NCI-H524 treated with DMSO at 0.1 percent for 48 hours (cell line): ENCODE results near the gene ATP2C2.
"Not testable (repeated sequence)": the region's sequence is repeated elsewhere in the genome, so short reads cannot be mapped to it uniquely, and the experiment has no call there.

ENCODE experiments used
- DNase-seq: peaks from one replicate; lab custom pipeline; 2025; lab: John Stamatoyannopoulos, UW

The ATP2C2 gene

DNA sequence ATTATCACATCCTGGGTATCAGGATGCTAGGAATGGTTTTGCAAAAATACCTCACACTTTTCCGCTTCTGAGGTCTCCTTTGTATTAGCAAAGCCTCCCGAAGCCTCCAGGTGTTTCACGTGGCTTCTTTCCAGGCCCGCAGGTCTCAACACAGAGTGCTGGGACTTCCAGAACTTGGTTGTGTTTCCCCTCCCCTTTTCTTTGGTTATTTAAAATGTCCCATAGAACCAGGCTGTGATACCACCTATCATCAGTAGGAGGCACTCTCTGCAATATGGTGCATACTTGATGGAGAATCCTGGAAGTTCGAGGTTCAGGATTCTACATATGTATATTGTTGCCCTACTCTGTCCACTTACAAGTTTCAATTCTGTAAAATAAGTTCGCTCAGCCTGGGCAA is 28.8 kb downstream of the ATP2C2 start:
- no peak for DNase-seq

DNA sequence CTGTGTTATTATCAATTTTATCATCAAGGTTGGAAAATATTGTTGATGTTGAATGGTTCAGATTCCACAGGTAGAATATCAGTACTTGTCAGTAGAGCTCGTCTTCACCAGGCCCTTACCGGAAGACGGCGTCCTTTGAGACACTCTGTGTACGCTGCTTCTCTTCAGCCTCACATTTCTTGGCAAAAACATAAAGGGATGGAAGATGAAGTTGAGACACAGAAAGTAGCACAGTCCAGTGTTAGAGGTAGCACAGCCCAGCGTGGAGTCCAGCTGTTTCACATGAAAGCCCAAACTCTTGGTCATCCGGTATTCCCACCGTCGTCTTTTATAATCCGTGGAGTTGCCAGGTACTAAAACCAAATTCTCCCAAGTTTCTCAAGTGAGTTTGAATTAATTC is 30.4 kb downstream of the ATP2C2 start:
- no peak for DNase-seq

DNA sequence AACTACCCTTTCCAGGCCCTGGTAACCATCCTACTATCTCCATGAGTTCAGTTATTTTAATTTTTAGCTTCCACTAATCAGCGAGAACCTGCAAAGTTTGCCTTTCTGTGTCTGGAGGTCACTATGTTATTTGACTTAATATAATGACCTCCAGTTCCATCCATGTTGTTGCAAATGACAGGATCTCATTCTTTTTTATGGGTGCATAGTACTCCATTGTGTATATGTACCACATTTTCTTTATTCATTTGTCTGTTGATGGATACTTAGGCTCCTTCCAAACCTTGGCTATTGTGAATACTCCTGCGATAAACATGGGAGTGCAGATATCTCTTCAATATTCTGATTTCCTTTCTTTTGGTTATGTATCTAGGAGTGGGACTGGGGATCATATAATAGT is 31.6 kb downstream of the ATP2C2 start:
- not testable (repeated sequence) for DNase-seq

DNA sequence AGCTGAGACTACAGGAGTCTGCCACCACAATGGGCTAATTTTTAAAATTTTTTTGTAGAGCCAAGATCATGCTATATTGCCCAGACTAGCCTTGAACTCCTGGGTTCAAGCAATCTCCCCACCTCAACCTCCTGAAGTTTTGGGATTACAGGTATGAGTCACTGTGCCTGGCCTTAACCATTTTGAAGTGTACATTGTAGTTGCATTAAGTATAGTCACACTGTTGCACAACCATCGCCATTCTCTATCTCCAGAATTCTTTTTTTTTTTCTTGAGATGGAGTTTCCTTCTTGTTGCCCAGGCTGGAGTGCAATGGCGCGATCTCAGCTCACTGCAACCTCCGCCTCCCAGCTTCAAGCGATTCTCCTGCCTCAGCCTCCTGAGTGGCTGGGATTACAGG is 35.1 kb downstream of the ATP2C2 start:
- DNase-seq, result not testable (repeated sequence)

DNA sequence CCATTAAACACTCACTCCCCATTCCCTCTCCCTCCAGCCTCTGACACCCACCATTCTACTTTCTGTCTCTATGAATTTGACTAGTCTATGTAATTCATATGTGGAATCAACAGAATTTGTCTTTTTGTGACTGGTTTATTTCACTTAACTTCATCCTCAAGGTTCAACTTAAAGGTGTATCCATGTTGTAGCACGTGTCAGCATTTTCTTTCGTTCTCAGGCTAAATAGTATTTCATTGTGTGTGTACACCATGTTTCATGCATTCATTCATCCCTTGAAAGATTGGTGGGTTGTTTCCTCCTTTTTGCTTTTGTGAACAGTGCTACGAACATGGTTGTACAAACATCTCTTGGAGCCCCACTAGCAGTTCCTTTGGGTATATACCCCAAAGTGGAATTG is 36.0 kb downstream of the ATP2C2 start:
- DNase-seq, result no peak

DNA sequence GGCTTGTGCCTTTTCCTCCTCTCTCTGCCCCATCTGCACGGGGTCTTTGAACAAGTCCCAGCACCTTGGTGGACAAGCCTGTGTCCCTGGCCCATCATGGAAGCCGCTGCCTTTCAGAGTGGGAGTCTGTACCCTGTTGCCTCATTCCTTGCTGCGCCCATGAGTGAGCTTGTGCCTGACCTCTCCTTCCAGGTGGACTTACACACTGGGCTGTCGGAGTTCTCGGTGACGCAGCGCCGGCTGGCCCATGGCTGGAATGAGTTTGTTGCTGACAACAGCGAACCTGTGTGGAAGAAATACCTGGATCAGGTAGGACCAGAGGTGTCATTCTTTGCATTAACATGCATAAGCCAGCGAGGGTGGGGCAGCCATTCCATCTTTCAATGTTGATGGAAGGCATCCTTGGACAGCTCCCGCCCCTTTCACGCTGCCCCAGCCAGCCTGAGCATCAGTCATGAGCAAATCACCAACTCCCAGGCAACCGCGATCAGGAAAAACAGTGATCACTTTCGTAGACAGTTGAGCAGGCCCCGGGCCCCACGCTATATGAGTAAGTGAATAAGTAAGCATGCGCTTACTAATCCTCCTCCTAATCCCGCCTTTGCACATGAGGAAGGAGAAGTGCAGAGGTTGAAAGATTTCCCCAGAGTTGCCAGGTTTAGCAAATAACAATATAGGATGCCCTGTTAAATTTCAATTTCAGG is 36.8 kb downstream of the ATP2C2 start:
- no peak for DNase-seq

DNA sequence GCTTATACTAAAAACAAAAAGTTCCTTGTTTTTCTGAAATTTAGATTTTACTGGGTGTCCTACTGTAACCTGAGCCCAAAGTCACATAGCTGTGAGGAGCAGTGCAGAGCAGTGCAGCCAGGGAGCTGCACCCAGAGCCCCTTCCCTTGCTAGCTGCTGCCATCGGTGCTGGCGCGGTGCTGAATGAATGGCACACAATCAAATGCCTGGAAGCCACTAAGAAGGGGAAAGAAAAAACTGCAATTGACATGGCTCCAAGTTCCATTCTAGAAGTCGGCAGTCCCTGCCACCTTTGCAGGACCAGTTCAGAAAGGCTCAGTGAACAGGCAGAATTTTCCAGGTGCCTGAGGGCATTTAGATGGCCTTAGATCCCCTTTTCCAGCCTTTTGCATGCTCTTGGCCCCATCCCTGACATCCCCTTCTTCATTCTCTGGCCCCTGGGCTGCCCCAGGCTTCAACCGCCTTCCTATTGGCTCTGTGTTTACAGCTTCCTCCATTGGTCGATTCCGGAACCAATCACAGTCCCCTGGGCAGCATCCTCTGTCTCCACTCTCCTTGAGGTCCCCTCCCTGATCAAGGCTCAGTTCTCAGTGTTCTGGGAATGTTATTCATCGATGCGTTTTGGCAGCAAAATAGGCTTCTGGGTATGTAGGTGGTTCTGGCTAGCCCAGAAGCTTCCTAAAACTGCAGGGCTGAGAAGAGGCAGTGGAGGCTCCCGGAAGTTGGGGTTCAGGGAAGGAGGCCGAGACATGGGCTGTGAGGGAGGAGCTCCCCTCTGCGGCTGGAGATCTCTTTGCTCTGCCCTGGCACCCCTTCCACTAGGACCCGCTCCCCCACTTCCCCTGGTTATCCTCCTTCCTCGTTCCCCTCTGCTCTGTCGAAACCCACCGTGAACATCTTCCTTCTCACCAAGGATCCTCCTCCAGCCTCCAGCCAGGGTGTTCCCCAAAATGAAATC is 37.9 kb downstream of the ATP2C2 start:
- no peak for DNase-seq

DNA sequence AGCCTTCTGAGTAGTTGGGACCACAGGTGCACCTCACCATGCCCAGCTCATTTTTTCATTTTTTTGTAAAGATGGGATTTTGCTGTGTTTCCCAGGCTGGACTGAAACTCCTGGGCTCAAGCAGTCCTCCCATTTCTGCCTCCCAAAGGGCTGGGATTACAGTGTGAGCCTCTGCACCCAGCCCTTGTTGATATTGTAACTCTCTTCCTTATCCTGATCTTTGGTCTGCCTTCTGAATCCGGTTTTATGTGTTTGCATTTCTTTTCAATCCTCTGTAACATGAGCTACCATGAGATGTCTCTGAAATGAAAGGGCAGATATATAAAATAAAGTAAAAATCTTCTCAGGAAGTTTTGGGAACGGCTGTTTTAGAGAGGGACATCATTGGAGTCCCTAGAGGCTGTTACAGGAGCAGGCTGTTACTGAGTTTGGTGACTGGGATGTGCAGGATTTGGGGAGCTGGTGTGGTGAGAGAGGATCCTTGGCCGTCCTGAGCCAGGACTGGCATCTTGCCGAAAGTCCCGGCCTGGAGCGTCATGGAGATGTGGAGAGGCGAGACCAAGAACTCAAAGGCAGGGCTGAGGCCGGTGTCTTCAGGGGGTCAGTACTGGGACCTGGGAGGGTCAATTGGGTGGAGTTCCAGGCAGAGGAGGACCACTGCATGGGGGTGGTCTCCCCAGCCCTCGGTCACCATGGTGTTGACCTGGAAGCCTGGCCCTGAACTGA is 39.4 kb downstream of the ATP2C2 start:
- no peak for DNase-seq

DNA sequence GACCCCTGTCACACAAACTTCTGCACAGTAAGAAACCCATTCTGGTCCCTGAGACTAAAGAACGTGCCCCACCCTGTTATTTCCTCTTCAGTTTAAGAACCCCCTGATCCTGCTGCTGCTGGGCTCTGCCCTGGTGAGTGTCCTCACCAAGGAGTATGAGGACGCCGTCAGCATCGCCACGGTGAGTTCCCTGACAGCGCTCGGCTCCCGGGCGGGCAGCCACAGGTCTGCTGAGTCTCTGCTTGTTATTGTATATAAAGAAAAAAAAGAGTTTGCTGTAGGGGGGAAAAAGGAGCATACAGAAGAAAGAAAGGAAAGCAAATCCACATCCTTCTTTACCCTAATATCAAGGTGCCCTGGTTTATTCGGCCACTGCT is 40.0 kb downstream of the ATP2C2 start:
- no peak for DNase-seq

DNA sequence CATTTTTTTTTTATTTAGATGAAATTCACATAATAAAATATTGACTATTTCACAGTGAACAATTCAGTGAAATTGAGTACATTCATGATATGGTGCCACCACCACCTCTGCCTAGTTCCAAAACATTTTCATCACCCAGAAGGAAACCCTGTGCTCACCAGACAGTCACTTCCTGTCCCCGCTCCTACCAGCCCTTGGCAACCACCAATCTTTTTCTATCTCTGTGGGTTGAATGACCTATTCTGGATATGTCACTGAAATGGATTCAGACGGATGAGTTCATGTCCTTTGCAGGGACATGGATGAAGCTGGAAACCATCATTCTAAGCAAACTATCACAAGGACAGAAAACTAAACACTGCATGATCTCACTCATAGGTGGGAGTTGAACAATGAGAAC is 40.5 kb downstream of the ATP2C2 start:
- no peak for DNase-seq

DNA sequence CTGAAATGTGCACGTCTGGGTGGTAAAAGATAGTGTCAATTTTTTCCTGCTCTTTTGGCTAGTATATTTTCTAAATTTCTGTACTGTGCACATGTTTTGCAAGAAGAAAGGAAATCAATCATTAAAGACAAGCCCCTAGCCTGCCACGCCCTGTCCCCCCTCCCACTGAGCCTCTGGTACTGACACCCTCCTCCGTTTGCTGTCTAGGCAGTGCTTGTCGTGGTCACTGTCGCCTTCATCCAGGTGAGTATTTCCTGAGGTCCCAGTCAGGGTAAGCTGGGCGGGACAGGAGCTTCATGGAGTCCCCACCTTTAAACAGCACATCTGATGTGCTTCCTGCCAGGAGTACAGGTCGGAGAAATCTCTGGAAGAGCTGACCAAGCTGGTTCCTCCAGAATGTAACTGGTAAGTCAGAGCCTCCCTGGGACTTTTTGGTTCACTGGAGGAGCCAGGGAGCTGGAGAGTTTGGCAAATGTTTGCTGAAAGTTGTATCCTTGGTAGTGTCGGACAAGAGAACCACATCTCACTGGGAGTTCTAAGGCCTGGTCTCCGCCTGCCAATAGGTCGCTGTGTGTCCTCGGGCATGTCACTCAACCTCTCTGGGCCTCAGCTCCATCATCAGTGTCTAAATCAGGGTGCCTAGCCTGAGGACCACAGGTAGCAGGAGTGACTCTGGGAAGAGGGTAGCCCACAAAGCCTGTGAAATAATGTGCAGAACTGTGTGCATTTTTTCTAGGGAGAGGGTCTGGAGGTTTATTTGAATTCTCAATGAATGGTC is 42.2 kb downstream of the ATP2C2 start:
- DNase-seq, result no peak

DNA sequence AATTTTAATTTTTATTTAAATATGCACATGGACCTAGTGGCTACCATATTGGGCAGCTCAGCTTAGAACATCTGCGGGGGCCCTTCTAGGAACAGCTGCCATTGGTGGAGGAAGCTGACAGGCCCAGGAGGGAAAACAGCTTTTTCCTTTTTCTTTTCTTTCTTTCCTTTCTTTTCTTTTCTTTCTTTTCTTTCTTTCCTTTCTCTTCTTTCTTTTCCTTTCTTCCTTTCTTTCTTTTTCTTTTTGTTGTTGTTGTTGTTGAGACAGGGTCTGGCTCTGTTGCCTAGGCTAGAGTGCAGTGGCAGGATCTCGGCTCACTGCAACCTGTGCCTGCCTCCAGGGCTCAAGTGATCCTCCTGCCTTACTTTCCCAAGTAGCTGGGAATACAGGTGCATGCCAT is 43.4 kb downstream of the ATP2C2 start:
- DNase-seq, result no peak

DNA sequence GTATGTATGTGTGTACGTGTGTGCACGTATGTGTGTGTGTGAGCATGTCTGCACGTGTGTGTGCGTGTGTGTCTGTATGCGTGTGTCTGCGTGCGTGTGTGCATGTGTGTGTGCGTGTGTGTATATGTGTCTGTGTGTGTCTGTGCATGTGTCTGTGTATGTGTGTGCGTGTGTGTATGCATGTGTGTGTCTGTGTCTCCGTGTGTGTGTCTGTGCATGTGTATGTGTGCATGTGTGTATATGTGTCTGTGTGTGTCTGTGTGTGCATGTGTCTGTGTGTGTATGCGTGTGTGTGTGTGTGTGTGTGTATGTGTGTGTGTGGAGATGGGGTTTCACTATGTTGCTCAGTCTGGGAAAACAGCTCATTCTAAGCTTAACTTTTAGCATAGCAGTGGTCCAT is 43.9 kb downstream of the ATP2C2 start:
- DNase-seq, result no peak

DNA sequence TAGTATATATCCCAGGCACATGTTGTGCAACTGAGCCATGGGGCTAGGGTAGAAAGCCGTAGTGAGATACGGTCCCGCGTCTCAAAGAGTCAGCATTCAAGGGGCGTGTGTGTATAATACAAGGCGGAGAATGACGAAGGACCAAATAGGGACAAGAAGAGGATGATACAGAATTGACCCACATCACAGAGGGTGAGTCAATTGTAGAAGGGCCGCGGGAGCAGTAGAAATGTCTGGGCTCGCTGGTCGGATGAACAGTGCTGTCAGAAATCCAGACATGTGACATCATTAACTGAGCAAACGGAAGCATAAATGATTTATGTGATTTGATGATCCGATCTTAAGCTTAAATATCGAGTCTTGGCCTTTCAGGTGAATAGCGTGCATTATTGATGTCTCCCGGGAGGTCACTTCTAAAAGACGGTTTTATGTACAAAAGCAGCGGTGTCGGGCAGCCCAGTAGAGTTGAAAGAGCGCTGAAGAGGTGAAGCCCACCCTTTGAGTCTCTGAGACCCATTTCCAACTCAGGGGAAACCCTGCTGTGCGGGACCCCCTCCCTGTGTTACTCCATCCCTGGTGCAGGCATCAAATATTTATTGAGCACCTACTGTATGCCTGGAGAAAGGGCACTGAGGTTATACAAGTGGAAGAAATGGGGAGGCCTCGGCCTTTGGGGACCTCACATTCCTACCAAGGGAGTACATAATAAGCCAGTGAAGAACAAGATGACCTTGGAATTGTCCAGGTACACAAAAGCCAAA is 45.1 kb downstream of the ATP2C2 start:
- DNase-seq, result no peak

DNA sequence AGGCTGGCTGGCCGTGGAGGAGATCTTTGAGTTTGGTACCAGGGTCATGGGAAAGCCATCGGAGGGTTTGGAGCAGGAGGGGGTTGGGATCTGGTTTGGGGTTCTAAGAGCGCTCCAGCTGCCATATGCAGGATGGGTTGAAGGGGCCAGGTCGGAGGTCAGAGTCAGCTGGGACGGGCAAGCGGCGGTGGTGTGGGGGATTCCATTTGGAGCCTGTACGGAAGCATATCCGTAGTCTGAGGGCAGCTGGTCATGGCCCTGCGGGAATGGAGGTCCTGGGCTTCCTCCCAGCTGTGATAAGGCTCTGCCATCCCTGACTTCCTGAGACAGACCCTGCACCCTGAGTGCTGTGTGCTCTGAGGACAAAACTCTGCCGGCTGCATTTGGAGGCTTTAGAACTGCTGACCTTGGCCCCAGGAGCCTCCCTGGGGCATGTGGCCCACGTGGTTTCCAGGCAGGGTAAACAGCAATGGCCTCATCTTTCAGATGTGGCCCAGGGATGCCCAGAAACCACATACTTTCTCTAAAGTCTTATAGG is 46.5 kb downstream of the ATP2C2 start:
- no peak for DNase-seq

DNA sequence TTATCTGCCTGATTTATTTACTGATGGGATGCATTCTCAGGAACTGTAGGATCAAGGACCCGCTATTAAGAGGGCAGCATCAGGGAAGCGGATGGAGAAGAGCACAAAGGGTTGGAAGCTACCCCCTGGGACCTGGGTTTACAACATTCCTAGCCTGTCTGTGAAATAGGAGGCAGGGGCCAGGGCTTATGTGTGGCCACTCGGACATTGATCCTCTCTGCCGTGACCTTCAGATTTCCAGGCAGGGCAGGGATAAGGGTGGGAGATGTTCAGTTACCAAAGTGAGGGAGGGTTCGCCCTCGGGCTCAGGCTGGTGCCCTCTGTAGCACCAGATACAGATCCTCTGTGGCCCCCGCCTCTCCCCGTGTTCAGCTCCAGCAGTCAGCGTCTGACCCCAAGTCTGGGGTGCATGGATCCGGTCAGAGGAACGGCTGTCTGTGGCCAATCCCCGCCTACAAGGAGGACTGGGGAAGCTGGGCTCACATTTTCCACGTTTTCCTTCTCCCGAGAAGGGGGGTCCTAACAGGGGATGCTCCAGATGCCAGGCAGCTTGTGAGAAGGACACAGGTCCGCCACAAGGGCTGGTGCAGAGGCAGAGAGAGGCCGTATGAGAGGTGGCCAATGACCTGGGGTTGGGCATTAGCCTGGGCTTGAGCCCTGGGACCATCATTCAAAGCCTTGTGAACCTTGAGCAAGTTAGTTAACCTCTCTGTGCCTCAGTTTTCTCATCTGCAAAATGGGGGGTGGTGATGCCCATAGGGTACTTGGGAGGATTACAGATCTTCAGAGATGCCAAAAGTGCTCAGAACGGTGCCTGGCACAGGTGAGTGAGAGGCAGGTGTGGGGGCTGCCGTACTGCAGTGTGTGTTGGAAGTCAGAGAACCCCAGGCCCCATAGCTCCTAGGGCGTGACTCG is 48.3 kb downstream of the ATP2C2 start:
- DNase-seq, result no peak

DNA sequence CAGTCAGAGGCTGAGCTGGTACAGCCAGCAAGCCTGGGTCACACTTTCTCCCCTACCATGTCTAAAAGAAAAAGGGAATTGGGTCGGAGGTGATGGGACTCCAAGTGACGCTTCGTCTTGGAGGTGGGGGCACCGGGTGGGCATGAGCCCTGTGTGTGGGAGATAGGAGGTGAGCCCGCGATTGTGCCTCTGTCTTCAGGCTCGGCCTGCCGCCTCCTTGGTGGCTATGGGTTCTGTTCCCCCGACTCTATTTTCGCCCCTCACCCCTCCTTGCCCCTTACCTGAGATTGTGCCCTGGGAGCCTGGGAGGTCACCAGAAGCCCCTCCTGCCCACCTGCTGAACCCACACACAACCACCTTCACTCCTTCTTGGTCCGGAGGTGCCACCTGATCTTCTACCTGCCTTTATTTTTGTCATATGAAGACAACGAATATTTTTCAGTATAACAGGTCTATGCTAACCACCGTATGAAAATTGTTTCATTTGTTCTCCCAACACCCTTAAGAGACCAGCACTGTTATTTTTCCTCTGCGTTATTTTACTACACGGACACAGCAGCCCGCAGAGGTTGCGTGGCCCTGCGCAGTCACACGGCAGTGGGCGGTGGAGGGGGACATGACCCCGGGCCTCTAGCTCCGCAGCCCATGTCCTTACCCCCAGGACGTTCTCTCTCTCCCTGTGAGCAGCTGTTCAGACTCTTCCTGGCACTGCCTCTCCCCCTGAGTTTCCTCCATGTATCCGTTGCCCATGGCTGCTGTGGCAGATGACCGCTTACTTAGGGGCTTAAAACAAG is 49.9 kb downstream of the ATP2C2 start:
- no peak for DNase-seq

DNA sequence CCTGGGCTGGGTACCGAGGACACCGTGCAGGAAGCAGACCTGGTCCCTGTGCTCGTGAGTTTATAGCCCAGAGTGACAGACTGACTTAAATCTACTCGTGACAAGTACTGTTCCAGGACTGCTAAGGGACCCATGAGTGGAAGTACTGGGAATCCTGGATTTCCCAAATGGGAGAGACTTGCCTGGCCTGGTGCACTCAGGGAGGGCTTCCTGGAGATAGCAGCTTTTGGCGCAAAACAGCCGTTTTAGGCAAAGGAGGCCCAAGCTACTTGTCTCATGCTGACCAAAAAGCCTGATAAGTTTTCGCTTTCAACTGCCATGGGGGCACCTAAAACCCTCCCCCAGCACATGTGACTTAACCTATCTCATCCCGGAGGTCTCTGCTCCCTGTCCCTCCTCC is 51.4 kb downstream of the ATP2C2 start:
- DNase-seq, result no peak

DNA sequence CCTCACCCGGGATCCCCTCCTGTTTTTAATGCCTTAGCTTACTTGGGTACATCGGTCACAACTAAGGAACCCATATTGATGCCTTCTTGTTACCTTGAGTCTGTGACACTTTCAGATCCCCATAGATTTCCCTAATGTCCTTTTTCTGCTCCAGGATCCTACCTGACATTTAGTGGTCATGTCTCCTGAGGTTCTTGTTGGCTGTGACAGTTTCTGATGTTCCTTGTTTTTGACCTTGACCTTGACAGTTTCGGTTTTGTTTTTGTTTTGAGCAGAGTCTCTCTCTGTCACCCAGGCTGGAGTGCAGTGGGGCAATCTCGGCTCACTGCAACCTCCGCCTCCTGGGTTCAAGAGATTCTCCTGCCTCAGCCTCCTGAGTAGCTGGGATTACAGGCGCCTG is 52.2 kb downstream of the ATP2C2 start:
- DNase-seq, result not testable (repeated sequence)
